Gastrocnemius medialis (tissue), 4 donors: ENCODE results near the gene SACS. TPM values are rescaled to one million over a fixed set of nuclear protein-coding genes. Genes with fewer than 3 reads are reported as not detected.
"Not testable (repeated sequence)": the region's sequence is repeated elsewhere in the genome, so short reads cannot be mapped to it uniquely, and the experiment has no call there.

Experiments used
- ATAC-seq, 2 donors: fragments of 150-250 bp; one replicate each; pipeline ENCODE4 v1.9.1; 2016
- DNase-seq, 2 donors: peaks; one replicate each; pipeline ENCODE4 v3.0.0-alpha.2; 2019
- H3K27ac ChIP-seq, 4 donors: fragments of 200-600 bp; sonication (generic); 1 replicate in 1 of 4; 2 replicates in 3 of 4; pipeline ENCODE4 v1.5.1; 2016 to 2018; ENCODE audit warnings: mild to moderate bottlenecking in 2 of 4, moderate library complexity in 1 of 4
- H3K27me3 ChIP-seq, 3 donors: fragments of 200-600 bp; sonication (generic) in 2 of 3; 1 replicate in 1 of 3; 2 replicates in 2 of 3; pipeline versions ENCODE4 v1.5.1 to v1.6.0; 2016 to 2019; ENCODE audit warnings: mild to moderate bottlenecking in 1 of 3, moderate library complexity in 1 of 3
- H3K36me3 ChIP-seq, 2 donors: fragments of 200-600 bp; sonication (generic) in 1 of 2; one replicate each; pipeline ENCODE4 v1.5.1; 2017 to 2018
- H3K4me1 ChIP-seq, 2 donors: fragments of 200-600 bp; sonication (generic) in 1 of 2; one replicate each; pipeline ENCODE4 v1.5.1; 2016 to 2017; ENCODE audit warnings: mild to moderate bottlenecking in 2 of 2
- H3K4me3 ChIP-seq, 4 donors: fragments of 200-600 bp; sonication (generic) in 3 of 4; 1 replicate in 1 of 4; 2 replicates in 3 of 4; pipeline ENCODE4 v1.5.1; 2016 to 2019; ENCODE audit warnings: mild to moderate bottlenecking in 2 of 4
- H3K9me3 ChIP-seq, 3 donors: fragments of 200-600 bp; sonication (generic) in 2 of 3; 1 replicate in 1 of 3; 2 replicates in 2 of 3; pipeline ENCODE4 v1.5.1; 2016 to 2019
- POLR2A ChIP-seq, 2 donors: fragments of 450-650 bp; IDR thresholded peaks; one replicate each; pipeline ENCODE4 v1.6.1; 2017; ENCODE audit warnings: antibody characterized with exemption in 2 of 2, mild to moderate bottlenecking in 2 of 2, moderate library complexity in 2 of 2
- in situ Hi-C, 4 donors: fragments of 200-750 bp; cut with MboI; loops; one replicate each; pipeline versions ENCODE4 v1.15.0 to v1.8.0; 2017; ENCODE audit warnings: low sequenced_read_pairs in 4 of 4
- intact Hi-C: fragments of 100-400 bp; cut with DNase I; formaldehyde crosslinking; loops from one replicate; pipeline ENCODE4 v1.15.1; 2023; ENCODE audit warnings: low total_unique reads
- total RNA-seq, 4 donors: library from RNA; depleted of rRNA; stranded (reverse); fragments of >200 nt; gene quantifications; one replicate each; pipeline versions ENCODE4 v1.1.0 to v1.2.3, GENCODE V29; 2016
- TF ChIP-seq, protein P1 (sequence below), 5 experiments: fragments of 450-650 bp in 3 of 5; fragments of 200-600 bp in 2 of 5; sonication (generic) in 2 of 5; IDR thresholded peaks in 4 of 5; conservative IDR thresholded peaks in 1 of 5; 1 replicate in 4 of 5; 2 replicates in 1 of 5; pipeline ENCODE4 v1.5.1; 2016 to 2019; ENCODE audit warnings: antibody characterized with exemption in 5 of 5, mild to moderate bottlenecking in 3 of 5, moderate library complexity in 3 of 5

The SACS gene
- total RNA-seq, 4 donors from 2014 or later = 23.8 to 36.5 (median 31.8) TPM

DNA sequence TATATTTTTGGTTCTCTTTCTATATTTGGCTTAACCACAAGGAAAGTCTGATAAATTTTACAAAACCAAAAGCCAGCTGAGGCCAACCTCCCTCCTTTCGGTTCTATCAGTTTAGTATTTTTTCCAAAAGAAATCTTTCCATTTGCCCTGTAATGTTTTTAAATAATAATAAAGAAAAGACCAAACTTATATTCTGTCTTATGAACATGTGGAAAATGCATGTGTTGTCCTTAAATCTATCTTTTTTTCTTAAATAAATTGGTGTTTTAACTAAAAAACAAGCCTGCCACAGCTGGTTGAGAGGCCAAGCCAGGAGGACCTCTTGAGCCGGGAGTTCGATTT, 113.6 kb downstream of the SACS start:
- Histone ChIP-seq H3K4me3 (no peak overlapping the region), H3K4me1 (peaks cover 31 to 40% of the 10 kb centered on the region in 2 donors), H3K27ac (peak overlapping the region in 3 of 4 donors; percentile 9 to 76 (median 15)), H3K27me3 (no peaks in the 10 kb centered on the region), H3K36me3 (no peaks in the 10 kb centered on the region), H3K9me3 (no peaks in the 10 kb centered on the region)
- no peak for TF ChIP-seq POLR2A (IDR thresholded peaks at IDR 0.05)
- TF ChIP-seq, protein P1, sequence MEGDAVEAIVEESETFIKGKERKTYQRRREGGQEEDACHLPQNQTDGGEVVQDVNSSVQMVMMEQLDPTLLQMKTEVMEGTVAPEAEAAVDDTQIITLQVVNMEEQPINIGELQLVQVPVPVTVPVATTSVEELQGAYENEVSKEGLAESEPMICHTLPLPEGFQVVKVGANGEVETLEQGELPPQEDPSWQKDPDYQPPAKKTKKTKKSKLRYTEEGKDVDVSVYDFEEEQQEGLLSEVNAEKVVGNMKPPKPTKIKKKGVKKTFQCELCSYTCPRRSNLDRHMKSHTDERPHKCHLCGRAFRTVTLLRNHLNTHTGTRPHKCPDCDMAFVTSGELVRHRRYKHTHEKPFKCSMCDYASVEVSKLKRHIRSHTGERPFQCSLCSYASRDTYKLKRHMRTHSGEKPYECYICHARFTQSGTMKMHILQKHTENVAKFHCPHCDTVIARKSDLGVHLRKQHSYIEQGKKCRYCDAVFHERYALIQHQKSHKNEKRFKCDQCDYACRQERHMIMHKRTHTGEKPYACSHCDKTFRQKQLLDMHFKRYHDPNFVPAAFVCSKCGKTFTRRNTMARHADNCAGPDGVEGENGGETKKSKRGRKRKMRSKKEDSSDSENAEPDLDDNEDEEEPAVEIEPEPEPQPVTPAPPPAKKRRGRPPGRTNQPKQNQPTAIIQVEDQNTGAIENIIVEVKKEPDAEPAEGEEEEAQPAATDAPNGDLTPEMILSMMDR (IDR thresholded peaks at IDR 0.05 in 4 of 5, conservative IDR thresholded peaks at IDR 0.05 in 1 of 5) = no peak
- in situ Hi-C loops = loop anchor here in 3 of 4 donors (25.0 kb wide), 1 partner anchor 508 kb away; no protein-coding TSS in a partner anchor
- intact Hi-C loops = no loop called here
- DNase-seq (no peak), ATAC-seq (no peak)

DNA sequence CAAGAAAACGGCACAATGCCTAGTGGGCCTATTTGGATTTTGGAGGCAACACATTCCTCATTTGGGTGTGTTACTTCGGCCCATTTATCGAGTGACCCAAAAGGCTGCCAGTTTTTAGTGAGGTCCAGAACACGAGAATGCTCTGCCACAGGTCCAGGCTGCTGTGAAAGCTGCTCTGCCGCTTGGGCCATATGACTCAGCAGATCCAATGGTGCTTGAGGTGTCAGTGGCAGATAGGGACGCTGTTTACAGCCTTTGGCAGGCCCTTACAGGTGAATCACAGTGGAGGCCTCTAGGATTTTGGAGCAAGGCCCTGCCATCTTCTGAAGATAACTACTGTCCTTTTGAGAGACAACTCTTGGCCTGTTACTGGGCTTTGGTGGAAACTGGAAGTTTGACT, 118.7 kb downstream of the SACS start:
- DNase-seq, H3K4me3 ChIP-seq, intact Hi-C loops, H3K4me1 ChIP-seq, H3K9me3 ChIP-seq, H3K27me3 ChIP-seq, H3K36me3 ChIP-seq, ATAC-seq, H3K27ac ChIP-seq: not testable (repeated sequence)
- in situ Hi-C loops = loop anchor here in 3 of 4 donors (25.0 kb wide), 1 partner anchor 503 kb away; no protein-coding TSS in a partner anchor

DNA sequence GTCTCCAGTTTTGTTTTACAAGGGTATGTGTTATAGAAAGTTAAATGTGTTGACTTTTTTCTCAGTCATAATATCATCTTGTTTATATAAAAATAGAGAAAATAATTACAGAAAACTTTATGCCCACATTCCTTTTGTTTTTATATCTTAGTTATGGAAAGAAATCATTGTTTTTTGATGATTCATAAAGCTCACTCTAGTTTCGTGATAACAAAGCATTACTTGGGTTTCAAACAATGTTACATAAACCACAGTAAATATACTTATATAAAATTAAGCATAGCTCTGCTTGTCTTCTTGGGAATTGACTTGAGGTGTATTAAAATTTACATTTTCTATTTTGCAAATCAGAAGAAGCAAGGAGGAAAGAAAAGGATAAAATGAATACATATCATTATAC, 140.9 kb downstream of the SACS start:
- no peak overlapping the region for H3K4me3 ChIP-seq
- peaks cover 0 to 17% of the 10 kb centered on the region in 2 donors for H3K36me3 ChIP-seq
- no peak overlapping the region for H3K27ac ChIP-seq
- ATAC-seq (no peak), DNase-seq (no peak)
- no peaks in the 10 kb centered on the region for H3K27me3 ChIP-seq
- TF ChIP-seq POLR2A (IDR thresholded peaks at IDR 0.05) = no peak
- TF ChIP-seq, protein P1 (IDR thresholded peaks at IDR 0.05 in 4 of 5, conservative IDR thresholded peaks at IDR 0.05 in 1 of 5) = no peak
- intact Hi-C loops = no loop called here
- H3K4me1 ChIP-seq = peaks cover 12 to 22% of the 10 kb centered on the region in 2 donors
- in situ Hi-C loops = no loop called here
- no peaks in the 10 kb centered on the region for H3K9me3 ChIP-seq

DNA sequence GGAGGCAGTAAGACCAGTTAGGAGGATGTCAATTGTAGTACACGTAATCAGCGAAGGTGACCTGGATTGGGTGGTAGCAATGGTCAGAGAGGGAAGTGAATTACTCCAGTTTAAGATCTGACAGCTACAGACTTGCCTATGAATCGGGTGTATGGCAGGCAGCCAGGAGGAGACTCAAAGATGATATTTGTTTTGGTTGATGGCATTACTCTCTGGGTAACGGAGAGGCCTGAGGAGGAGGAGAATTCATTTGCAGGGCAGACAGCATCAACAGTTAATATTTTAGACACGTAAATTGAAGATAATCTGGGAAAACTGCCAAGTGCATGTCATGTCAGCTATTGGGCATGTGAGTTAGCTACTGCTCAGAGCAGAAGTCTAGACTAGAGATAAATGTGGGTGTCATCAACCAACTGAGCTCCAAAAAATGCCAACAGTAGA, 143.6 kb downstream of the SACS start:
- in situ Hi-C loops = no loop called here
- ATAC-seq = no peak
- intact Hi-C loops = no loop called here

DNA sequence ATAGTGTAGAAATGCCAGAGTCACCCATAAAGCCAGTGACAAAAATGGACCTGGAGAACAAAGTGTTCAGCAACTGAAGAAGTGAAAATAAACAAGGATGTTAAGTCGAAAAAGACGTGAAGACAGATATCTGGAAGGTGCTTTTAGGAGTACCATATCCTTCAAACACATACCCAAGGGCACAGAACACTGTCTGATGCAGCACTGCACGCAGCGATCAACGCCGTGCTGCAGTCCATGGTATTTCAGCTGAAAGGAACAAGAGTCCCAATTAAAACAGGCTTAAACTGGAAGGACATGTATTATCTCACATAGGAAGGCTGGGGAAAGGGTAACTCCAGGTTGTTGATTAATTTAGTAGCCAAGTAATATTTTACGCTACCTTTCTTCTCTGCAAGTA, 144.5 kb downstream of the SACS start:
- peaks cover 12 to 22% of the 10 kb centered on the region in 2 donors for H3K4me1 ChIP-seq
- no peaks in the 10 kb centered on the region for H3K27me3 ChIP-seq
- intact Hi-C loops (no loop called here), in situ Hi-C loops (no loop called here)
- DNase-seq (no peak), ATAC-seq (peak; percentile 56 to 68)
- no peaks in the 10 kb centered on the region for H3K9me3 ChIP-seq
- no peak overlapping the region for H3K4me3 ChIP-seq
- TF ChIP-seq, protein P1 (IDR thresholded peaks at IDR 0.05 in 4 of 5, conservative IDR thresholded peaks at IDR 0.05 in 1 of 5) = no peak
- no peak for TF ChIP-seq POLR2A (IDR thresholded peaks at IDR 0.05)
- H3K36me3 ChIP-seq = no peaks in the 10 kb centered on the region
- H3K27ac ChIP-seq = peak overlapping the region; percentile 1 to 68 (median 24)

More for the DNA sequence above, 143.6 kb downstream of the SACS start:
- TF ChIP-seq, protein P1 (IDR thresholded peaks at IDR 0.05 in 4 of 5, conservative IDR thresholded peaks at IDR 0.05 in 1 of 5) = no peak
- no peak for TF ChIP-seq POLR2A (IDR thresholded peaks at IDR 0.05)
- no peaks in the 10 kb centered on the region for H3K9me3 ChIP-seq
- H3K27ac ChIP-seq = peak overlapping the region in 1 of 4 donors; percentile 2
- H3K4me1 ChIP-seq = peaks cover 12 to 22% of the 10 kb centered on the region in 2 donors
- H3K36me3 ChIP-seq = no peaks in the 10 kb centered on the region
- no peak for DNase-seq
- H3K4me3 ChIP-seq = no peak overlapping the region
- no peaks in the 10 kb centered on the region for H3K27me3 ChIP-seq
